ENCODE data around the gene HTRA3.

HTRA3 gene

DNA sequence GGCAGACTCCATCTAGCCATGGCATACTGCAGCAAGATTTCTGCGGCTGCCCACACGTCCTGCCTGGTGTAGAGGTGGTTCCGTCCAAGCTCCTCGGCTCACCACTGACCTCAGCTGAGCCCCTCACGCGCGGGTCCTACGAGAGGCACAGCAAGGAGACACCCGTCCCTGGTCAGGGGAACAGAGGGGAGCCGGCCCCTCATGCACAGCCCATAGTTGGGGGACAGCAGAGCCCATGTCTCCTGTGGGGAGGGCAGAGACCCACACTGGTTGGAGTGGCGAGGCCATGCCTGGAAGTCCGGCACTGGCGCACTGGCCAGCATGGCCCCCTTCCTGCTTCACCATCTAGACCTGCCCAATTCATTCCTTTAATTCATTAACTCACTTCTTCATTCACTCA, 80.8 kb downstream of the HTRA3 start:
- CTCF ChIA-PET, result interaction anchor here (2.1 kb wide), 1 partner anchor 52 kb away, joined by 6 read pairs; no protein-coding TSS in a partner anchor
- no peak overlapping the region for H3K4me3 ChIP-seq (ENCODE audit: low read depth, low read length)
- POLR2A ChIA-PET, result no interaction called here
- DNase-seq (ENCODE audit: low read depth, low spot score), result no peak
- TF ChIP-seq, protein P1, sequence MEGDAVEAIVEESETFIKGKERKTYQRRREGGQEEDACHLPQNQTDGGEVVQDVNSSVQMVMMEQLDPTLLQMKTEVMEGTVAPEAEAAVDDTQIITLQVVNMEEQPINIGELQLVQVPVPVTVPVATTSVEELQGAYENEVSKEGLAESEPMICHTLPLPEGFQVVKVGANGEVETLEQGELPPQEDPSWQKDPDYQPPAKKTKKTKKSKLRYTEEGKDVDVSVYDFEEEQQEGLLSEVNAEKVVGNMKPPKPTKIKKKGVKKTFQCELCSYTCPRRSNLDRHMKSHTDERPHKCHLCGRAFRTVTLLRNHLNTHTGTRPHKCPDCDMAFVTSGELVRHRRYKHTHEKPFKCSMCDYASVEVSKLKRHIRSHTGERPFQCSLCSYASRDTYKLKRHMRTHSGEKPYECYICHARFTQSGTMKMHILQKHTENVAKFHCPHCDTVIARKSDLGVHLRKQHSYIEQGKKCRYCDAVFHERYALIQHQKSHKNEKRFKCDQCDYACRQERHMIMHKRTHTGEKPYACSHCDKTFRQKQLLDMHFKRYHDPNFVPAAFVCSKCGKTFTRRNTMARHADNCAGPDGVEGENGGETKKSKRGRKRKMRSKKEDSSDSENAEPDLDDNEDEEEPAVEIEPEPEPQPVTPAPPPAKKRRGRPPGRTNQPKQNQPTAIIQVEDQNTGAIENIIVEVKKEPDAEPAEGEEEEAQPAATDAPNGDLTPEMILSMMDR (IDR thresholded peaks at IDR 0.05; ENCODE audit: insufficient read depth, low read length, missing control alignments), result no peak

GRCh38 chr4:8350841-8351461, 81.4 kb downstream of the HTRA3 start:
- ChIA-PET POLR2A (no interaction called here), CTCF (interaction anchor here (2.1 kb wide), 1 partner anchor 52 kb away, joined by 6 read pairs; no protein-coding TSS in a partner anchor)
- TF ChIP-seq, protein P1 (IDR thresholded peaks at IDR 0.05; ENCODE audit: insufficient read depth, low read length, missing control alignments), result no peak
- no peak overlapping the region for H3K4me3 ChIP-seq (ENCODE audit: low read depth, low read length)
- no peak for DNase-seq (ENCODE audit: low read depth, low spot score)

DNA sequence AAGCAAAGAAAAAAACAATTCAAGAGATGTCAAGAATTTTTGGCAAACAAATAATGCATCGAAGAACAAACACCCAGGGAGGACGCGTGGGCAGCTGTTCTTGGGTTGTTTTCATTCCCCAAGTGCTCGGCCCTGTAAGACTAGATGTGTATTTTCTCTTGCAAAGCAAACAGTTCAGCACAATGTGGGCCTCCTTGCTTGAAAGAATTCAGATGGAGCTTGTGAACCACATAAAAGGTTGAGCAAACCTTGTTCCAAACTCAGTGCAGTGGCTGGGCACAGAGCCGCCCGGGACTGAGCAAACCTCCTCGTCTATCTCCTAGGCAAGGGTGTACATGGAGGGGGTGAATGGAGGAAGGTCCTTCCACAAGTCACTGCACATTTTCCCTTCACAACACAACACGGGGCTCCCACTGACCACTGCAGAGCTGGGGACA, 82.4 kb downstream of the HTRA3 start:
- POLR2A ChIA-PET, result no interaction called here
- TF ChIP-seq, protein P1 (IDR thresholded peaks at IDR 0.05; ENCODE audit: insufficient read depth, low read length, missing control alignments), result no peak
- CTCF ChIA-PET, result no interaction called here
- DNase-seq (ENCODE audit: low read depth, low spot score), result peak; percentile 12
- no peak overlapping the region for H3K4me3 ChIP-seq (ENCODE audit: low read depth, low read length)

- no peak overlapping the region for H3K4me3 ChIP-seq (ENCODE audit: low read depth, low read length)
- no peak for DNase-seq (ENCODE audit: low read depth, low spot score)
- TF ChIP-seq, protein P1 (IDR thresholded peaks at IDR 0.05; ENCODE audit: insufficient read depth, low read length, missing control alignments), result no peak
- POLR2A ChIA-PET, result no interaction called here
- CTCF ChIA-PET, result no interaction called here
Observed at GRCh38 chr4:8352368-8353157, 83.0 kb downstream of the HTRA3 start.

- H3K4me3 ChIP-seq (ENCODE audit: low read depth, low read length), result no peak overlapping the region
- TF ChIP-seq, protein P1 (IDR thresholded peaks at IDR 0.05; ENCODE audit: insufficient read depth, low read length, missing control alignments), result no peak
- ChIA-PET CTCF (no interaction called here), POLR2A (no interaction called here)
- DNase-seq (ENCODE audit: low read depth, low spot score), result no peak
Observed at GRCh38 chr4:8353158-8353669, 83.7 kb downstream of the HTRA3 start.

GRCh38 chr4:8353912-8354453, 84.4 kb downstream of the HTRA3 start:
- peak; percentile 9 for DNase-seq (ENCODE audit: low read depth, low spot score)
- ChIA-PET POLR2A (no interaction called here), CTCF (no interaction called here)
- TF ChIP-seq, protein P1 (IDR thresholded peaks at IDR 0.05; ENCODE audit: insufficient read depth, low read length, missing control alignments), result no peak
- no peak overlapping the region for H3K4me3 ChIP-seq (ENCODE audit: low read depth, low read length)

Data from AG04449 (cell line).